Skin of body (tissue), 2 donors: ENCODE measurements around the gene NTHL1. TPM values are rescaled to one million over a fixed set of nuclear protein-coding genes. Genes with fewer than 3 reads are reported as not detected.
"Not testable (repeated sequence)": the region's sequence is repeated elsewhere in the genome, so short reads cannot be mapped to it uniquely, and the experiment has no call there.

Experiments
- DNase-seq: peaks from one replicate; lab custom pipeline; 2025; lab: John Stamatoyannopoulos, UW
- total RNA-seq: library from RNA; depleted of rRNA; stranded (reverse); fragments of >200 nt; gene quantifications from one replicate; pipeline ENCODE4 v1.2.3, GENCODE V29; 2014

NTHL1 gene
- total RNA-seq, 1 donor from 2014 or later: 14.8 TPM

DNA sequence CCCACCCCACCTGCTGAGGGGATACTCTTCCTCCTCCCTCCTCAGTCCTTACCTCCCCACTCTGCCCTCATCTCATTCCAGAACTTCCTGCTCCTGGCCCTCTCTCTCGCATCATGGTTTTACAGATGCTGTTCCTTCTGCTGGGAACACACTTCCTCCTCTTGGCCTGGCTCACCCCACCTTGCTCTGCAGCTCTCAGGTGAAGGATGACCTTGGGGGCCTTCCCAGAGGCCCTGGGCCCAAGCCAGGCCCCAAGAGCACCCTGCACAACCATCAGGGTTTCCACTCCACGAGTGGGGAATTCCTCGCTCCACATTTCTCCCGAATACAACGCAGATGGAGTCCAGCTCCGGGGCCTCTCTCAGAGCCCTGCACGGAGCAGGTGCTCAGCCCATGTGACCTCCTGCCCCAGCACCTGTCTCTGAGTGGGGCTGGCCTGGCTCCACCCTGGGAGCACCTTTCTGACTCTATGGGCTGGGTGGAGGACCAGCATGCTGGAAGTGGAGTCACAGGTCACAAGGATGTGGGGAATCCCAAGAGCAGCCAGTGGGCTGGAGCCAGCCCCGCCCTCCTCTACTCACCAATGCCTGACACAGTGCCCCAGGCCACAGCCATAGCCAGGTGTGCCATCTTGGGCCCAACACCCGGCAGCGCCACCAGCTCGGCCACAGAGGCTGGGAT lies 4.5 kb downstream of the NTHL1 start:
- DNase-seq: no peak

DNA sequence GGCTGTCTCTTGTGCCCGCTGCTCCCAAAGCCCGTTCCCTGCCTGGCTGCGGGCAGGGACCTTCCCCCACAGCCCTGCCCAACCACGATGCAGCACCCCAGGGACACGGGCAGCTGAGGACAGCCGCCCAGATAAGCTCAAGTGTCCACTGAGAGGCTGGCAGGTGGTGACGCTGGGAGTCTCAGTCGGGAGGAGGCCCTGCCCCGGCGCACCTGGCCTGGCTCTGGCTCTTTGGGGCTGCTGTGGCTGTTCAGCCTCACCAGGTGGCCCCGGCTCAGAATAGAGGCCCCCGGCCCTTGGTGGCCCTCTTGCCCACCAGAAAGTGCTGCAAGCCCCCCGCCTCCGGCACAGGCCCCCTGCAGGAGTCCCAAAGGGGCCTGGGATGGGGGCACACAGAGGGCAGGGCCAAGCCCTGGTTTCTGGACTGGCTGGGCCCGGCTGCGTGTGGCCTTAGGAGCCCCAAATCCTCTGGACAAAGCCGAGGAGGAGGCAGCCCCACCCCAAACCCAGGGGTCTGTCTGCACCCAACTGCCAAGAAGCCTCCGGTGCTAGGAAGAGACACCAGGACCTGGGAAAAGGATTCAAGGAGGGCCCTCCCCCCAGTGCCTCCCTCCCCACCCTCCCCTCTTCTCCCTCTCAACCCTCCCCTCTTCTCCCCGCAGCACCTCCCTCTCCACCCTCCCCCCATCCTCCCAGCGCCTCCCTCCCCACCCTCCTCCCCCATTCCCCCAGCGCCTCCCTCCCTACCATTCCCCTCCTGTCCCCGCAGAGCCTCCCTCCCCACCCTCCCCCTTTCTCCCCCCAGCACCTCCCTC lies 5.3 kb downstream of the NTHL1 start:
- DNase-seq: no peak

DNA sequence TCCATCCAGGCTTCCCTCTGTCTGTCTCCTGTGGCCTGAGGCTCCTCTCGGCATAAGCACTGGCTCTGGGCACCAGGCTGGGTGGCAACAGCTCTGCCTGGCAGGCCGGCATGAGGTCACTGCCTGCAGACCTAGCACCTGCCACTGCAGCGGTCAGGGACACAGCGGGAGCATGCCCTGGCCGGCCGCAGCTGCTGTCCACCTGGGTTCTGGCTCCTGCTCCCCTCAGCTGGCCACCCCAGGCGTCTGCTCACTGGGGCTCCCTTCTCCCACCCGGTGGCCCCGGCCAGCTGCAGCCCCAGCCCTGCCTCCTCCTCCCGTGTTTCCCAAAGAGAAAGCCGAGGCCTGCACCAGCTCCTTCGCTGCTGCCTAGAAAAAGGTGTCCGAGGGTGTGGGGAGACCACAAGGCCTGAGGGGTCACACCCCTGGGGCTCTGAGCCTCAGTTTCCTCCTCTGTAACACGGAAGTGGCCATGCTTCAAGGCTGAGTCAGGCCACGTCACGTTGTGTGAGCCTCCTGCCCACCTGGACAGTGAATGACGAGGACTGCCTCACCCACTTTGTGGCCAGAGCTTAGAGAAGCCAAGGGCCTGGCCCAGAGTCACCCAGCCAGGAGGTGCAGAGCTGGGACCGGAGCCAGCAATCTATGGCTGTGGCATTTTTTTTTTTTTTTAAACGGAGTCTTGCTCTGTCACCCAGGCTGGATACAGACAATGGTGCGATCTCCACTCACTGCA lies 6.7 kb downstream of the NTHL1 start:
- DNase-seq: no peak

DNA sequence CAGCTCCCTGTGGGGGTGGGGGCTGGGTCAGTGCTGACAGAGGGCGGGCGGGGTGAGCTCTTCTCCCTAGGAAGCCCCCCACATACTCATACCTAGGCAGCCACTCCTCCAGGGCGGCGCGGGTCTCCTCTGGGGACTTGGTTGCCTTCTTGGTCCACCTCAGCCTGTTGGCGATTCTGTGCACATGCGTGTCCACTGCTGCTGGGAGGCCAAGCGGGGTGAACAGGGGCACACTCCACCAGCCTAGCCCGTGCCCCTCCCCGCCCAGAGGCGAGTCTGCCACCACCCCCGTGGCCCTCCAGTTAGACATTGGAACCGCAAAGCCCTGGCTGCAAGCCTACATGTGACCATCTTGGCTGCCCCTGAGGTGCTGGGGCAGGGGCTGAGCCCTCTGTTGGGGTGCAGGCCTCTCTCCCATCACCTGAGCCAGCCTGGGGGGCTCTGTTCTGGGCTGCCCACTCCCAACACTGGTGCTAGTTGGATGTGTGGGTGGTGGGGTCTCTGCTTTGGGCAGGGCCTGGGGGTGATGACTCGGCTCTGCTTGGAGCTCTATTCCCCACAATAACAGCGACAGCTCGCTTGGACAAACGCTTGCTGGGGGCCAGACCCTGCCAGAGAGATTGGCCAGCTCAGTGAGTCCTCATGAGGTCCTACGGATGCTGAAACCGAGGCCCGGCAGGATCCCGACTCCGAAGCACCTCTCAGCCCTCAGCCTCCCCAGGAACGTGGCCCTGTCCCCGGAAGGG lies 7.4 kb downstream of the NTHL1 start:
- DNase-seq: no peak

DNA sequence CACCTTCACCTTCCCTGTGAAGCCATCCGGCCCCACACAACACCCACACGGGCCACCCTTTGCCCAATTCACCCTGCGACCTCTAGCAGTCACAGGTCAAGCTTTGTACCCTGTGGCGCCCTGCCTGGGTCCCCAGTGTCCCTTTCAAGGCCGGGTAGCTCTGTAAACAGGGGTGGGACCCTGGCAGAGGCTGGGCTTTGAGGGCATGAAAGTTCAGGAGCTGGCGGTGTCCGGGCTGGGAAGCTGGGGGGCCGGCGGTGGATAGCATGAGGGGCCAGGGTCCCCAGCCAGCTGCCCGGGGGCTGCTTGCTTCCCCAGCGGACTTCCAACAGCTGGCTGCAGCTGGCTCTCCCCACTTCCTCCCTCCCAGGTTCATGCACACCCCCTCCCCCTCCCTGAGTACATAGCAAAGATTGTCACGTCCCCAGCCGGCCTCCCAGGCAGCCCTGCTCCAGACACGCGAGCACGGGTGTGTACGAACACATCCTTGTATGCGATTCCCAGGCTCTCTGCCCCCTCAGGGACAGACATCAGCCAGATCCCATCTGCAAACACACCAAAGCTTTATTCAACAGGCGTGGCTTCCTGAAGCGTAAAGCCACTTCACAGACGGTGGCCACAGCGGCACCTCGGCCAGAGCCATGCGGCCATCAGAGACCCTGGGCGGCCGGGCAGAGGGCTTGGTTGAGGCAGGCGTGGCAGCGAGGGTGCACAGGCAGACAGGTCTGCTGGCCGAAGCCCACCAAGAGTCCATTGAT lies 8.2 kb downstream of the NTHL1 start:
- peak; percentile 93 for DNase-seq

DNA sequence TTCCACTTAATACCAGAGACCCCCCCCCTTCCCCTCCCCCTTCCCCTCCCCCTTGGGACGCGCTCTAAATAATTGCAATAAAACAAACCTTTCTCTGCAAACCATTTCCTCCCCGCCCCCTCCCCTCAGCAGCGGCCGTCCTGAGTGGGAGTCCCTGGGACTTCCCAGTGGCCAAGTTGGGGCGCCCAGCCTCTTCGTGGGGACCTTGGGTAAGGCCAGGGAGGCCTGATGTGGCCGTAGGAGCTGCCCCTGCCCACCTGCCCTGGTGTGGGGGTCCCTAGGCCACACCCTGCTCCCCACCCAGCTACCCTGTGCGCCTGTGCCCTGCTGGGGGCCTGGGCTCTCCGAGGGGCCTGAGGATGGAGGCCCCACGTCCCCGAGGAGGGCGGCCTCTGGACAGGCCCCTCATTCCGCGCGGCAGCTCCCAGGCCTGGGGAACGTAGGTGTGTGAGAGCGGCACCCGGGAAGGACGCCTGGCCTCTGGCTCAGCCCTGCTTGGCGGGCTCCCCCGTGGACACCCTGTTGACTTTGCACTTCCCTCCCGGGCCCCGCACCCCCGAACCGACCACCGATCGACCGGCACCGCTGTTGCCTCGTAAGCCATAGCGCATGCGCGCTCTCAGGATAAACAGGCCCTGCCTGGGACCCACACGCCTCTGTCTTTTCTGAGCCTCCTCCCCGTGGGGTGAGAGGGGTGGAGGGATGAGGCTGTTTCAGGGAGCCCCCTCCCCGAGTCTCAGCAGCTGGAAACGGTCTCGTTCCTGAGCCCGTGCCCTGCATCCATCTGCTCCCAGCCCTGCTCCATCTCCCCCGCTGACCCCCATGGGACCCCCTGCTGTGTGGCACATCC lies 9.0 kb downstream of the NTHL1 start:
- peak; percentile 81 for DNase-seq

DNA sequence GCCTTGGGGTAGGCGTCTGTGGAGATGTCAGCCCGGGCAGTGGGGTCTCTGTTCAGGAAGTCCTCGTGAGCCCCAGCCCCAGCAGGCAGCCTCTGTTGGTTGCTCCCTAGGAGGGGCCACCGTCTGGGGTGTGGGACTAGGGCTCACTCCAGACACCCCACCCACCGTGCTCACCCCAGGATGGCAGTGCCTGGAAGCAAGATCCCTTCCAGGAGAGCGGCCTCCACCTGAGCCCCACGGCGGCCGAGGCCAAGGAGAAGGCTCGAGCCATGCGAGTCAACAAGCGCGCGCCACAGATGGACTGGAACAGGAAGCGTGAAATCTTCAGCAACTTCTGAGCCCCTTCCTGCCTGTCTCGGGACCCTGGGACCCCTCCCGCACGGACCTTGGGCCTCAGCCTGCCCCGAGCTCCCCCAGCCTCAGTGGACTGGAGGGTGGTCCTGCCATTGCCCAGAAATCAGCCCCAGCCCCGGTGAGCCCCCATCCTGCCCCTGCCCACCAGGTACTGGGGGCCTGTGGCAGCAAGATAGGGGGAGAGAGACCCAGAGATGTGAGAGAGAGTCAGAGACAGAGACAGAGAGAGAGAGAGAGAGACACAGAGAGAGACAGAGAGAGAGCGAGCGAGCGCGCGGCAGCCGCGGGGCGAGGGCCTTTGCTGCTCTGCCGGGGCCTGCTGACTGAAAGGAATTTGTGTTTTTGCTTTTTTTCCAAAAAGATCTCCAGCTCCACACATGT lies 9.8 kb downstream of the NTHL1 start:
- no peak for DNase-seq

DNA sequence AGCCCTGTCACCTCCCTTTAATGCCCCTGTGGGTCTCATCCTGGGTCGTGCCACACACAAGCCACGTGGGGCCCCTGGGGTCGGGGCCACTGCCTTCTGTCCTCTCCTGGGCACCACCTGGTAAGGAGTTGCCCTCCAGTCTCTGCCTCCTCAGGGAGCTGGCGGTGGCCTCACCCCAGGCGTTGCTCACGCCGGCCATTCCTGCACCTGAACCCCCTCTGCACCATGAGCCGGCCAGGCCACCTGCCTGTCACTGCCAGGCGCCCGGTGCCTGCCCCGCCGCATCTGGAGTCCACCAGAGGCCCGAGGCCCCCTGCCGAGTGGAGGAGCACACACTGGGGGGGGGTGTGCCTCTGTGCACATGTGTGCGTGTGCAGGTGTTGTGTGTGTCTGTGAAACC lies 10.5 kb downstream of the NTHL1 start:
- DNase-seq: no peak

DNA sequence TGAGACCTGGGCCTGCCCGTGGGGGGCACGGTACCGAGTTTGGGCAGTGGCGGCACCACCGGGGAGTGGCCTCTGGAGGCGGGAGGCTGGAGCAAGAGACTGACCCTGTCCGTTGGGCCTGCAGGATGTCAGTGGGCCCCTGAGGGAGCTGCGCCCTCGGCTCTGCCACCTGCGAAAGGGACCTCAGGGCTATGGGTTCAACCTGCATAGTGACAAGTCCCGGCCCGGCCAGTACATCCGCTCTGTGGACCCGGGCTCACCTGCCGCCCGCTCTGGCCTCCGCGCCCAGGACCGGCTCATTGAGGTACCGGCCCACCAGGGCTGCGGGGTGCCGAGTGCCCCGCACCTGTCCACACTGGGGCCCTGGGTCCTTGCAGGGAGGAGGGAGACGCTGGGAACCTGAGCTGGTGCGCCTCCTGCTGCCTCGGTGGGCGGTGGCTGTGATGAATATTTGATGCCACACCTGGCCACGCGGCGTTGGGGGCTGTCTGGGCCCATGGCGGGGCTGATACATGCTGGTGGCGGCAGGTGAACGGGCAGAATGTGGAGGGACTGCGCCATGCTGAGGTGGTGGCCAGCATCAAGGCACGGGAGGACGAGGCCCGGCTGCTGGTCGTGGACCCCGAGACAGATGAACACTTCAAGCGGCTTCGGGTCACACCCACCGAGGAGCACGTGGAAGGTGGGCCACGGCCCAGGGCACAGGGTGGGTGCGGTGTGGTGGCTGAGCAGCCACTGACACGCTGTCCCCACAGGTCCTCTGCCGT lies 11.3 kb downstream of the NTHL1 start:
- DNase-seq: no peak

DNA sequence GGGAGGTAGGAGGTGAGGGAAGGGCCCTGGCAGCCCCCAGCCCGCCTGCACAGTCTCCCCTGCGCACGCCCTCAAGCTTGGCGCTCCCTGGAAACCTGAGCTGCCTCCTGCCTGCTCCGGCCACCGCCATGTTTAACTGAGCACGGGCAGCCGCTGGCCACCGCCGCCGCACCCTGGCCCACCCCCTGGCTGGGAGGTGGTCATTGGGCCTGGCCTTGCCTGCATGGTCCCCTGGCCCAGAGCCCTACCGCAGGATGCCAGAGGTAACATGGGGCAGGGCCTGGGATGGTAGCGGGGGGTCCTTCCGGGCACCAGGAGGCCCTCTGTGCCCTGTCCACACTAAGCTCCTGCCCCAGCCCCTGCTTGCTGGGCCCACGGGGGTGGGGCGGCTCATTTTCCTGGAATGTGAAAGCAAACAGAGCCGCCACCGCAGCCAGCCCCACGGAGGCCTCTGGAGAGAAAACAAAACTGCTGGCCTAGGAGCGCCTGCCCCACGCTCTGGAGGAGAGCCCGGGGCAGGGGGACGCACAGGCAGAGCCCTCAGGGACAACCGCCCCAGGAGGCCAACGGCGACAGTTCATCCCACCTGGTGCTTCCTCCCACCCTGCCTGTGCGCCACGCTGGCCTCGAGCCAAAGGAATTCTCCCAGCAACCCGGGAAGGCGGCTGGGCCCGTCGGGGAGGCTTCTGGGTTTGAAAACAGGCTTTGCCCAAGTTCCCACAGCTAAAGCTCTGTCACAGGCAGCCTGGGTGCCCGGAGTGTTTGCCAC lies 12.0 kb downstream of the NTHL1 start:
- DNase-seq: no peak

DNA sequence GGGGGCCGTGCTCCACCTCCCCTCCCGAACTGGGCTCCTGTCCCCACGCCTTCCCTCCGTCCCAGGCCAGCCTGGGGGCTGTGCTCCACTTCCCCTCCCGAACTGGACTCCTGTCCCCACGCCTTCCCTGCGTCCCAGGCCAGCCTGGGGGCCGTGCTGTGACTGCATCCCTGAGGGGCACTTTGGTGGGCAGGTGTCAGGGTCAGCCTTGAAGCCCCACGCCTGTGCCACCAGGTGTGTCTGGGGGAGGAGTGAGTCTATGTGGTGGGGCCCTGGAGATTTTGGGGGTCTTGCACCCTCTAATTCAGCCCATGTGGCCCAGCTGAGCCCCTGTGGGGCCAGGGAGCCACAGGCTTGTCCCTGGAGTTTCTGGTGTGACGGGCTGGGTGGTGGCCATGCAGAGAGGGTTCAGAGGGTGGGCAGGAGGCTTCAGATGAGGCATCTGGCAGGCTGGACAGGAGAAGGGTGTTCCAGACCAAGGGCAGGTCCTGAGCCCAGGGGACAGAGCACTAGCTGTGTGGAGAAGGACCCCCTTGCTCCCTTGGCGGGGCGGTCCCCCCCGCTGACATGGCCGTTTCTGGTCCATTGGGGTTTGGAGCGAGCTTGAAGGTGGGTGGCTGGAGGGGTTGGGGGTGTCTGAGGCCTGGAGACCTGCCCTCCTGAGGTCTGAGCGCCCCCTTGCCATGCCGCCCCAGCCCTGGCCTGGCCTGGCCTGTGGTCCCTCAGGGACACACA lies 12.8 kb downstream of the NTHL1 start:
- no peak for DNase-seq

DNA sequence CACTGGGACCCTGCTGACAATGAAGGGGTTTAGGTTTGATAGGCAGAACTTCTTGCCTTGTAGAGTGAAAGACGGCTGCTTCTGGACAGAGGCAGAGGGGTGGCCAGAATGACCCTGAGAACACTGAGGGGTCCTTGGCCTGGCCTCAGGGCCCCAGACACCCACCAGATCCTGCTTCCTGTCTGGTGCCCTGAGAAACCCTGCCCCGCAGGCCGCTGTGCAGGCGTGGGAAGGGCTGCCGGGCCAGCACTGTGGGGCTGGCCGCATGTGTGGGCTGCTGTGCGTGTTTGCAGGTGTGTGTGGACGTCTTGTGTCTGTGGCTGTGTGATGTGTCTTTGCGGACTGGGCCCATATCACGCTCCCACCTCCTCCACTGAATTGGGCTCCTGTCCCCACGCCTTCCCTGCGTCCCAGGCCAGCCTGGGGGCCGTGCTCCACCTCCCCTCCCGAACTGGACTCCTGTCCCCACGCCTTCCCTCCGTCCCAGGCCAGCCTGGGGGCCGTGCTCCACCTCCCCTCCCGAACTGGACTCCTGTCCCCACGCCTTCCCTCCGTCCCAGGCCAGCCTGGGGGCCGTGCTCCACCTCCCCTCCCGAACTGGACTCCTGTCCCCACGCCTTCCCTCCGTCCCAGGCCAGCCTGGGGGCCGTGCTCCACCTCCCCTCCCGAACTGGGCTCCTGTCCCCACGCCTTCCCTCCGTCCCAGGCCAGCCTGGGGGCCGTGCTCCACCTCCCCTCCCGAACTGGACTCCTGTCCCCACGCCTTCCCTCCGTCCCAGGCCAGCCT lies 13.5 kb downstream of the NTHL1 start:
- not testable (repeated sequence) for DNase-seq

DNA sequence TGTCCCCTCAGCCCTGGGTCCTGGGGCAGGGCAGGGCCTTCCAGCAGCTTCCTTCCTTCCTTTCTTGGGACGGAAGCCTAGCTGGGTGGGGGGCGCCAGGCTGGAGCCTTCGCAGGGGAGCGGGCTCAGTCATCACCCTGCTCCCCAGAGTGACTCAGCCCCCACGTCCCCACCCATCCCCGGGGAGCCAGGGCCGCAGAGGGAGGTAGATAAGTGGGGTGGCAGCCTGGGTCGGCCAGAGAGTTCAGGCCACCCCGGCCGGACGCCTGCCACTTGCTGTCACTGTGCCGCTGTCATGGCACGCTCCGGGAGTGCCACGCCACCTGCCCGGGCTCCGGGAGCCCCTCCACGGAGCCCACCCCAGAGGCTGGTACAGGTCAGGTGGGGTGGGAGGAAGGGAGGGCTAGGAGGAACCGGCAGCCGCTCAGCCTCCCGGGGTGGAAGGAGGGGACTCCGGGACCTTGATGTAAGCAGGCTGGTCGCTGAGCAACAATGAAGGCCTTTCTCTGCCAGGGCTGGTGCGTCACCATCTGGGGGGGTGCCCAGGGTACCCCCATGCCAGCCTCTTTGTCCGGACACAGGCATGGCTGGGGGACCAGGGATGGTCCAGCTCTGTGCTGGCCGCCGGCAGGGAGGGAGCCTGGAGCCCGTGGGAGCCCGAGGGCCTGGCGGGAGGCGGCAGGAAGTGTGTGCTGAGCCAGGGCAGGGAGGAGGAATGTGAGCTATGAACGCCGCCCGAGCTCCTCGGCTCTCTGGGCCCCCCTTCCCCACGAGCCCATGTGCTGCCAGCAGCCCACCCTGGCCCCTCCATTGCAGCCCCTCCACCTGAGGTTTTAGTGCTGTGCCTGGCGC lies 14.4 kb downstream of the NTHL1 start:
- DNase-seq: peak; percentile 68

DNA sequence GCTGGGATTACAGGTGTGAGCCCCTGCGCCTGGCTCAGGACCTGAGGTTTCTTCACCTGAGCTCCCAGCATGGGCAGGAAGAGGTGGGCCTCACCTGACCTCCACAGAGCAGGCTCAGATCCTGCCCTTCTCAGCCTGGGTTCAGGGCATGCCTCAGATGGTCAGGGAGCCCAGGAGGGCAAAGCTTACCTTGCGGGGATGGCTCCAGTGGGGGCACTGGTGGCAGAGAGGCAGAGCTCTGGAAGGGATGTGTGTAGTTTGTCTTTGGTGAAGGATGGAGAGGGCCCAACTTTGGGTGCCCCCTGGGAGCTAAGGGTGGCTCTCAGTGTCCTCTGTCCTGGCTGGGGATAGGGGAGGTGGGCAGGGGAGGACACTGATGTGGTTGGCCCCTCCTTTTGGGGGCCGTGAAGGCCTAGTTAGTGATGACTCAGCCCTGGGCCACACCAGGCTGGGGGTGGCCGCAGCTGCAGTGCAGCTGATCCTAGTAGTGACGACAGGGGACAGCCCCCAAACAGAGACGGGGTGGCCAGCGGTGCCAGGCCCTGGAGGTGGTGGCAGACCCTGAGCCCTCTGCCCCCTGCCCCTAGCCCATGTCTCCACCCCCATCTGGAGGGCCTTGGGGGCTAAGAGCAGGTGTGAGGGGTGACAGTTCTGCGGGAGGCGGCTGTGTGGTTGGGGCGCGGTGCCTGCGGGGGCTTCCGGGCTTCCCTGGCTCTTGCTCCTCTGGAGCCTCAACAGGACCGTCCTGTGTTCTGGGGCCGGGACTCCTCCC lies 15.2 kb downstream of the NTHL1 start:
- no peak for DNase-seq
